GM15510 (cell line): ENCODE data around the gene C1orf35.

Experiments
- POLR2A ChIP-seq: IDR thresholded peaks from 3 replicates; pipeline ENCODE4 v1.6.1; 2011; ENCODE audit warnings: borderline replicate concordance; ENCODE audit not compliant: insufficient read length; ENCODE audit errors: extremely low read depth

The C1orf35 gene

GRCh38 chr1:228061411-228062084, 41.6 kb downstream of the C1orf35 start:
- no peak for TF ChIP-seq POLR2A

- TF ChIP-seq POLR2A = no peak
Observed at GRCh38 chr1:228060458-228061190, 42.5 kb downstream of the C1orf35 start.

GRCh38 chr1:228059634-228060457, 43.3 kb downstream of the C1orf35 start:
- no peak for TF ChIP-seq POLR2A

- no peak for TF ChIP-seq POLR2A
Observed at GRCh38 chr1:228058949-228059633, 44.0 kb downstream of the C1orf35 start.

GRCh38 chr1:228058172-228058948, 44.8 kb downstream of the C1orf35 start:
- no peak for TF ChIP-seq POLR2A
